ENCODE measurements around the gene CACNA1C.

GRCh38 chr12:2589381-2589780 is 536.6 kb downstream of the CACNA1C start:
- TF ChIP-seq, protein P1, sequence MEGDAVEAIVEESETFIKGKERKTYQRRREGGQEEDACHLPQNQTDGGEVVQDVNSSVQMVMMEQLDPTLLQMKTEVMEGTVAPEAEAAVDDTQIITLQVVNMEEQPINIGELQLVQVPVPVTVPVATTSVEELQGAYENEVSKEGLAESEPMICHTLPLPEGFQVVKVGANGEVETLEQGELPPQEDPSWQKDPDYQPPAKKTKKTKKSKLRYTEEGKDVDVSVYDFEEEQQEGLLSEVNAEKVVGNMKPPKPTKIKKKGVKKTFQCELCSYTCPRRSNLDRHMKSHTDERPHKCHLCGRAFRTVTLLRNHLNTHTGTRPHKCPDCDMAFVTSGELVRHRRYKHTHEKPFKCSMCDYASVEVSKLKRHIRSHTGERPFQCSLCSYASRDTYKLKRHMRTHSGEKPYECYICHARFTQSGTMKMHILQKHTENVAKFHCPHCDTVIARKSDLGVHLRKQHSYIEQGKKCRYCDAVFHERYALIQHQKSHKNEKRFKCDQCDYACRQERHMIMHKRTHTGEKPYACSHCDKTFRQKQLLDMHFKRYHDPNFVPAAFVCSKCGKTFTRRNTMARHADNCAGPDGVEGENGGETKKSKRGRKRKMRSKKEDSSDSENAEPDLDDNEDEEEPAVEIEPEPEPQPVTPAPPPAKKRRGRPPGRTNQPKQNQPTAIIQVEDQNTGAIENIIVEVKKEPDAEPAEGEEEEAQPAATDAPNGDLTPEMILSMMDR (conservative IDR thresholded peaks at IDR 0.05) = no peak
- no peak for TF ChIP-seq ZFX (IDR thresholded peaks at IDR 0.05)

Data from C4-2B (cell line).